Renal cortical epithelial cell (primary cell): ENCODE results near the gene NAA15. TPM values are rescaled to one million over a fixed set of nuclear protein-coding genes. Genes with fewer than 3 reads are reported as not detected.
"Not testable (repeated sequence)": the region's sequence is repeated elsewhere in the genome, so short reads cannot be mapped to it uniquely, and the experiment has no call there.

ENCODE experiments used
- DNase-seq: peaks from one replicate; pipeline ENCODE4 v3.0.0-alpha.2; 2011; ENCODE audit warnings: low read depth
- total RNA-seq: library from RNA; depleted of rRNA; stranded (reverse); fragments of >200 nt; gene quantifications from 2 replicates; pipeline ENCODE4 v1.2.3, GENCODE V29; 2014

NAA15 gene
- 34.2 and 58.0 TPM in 2 replicates for total RNA-seq

DNA sequence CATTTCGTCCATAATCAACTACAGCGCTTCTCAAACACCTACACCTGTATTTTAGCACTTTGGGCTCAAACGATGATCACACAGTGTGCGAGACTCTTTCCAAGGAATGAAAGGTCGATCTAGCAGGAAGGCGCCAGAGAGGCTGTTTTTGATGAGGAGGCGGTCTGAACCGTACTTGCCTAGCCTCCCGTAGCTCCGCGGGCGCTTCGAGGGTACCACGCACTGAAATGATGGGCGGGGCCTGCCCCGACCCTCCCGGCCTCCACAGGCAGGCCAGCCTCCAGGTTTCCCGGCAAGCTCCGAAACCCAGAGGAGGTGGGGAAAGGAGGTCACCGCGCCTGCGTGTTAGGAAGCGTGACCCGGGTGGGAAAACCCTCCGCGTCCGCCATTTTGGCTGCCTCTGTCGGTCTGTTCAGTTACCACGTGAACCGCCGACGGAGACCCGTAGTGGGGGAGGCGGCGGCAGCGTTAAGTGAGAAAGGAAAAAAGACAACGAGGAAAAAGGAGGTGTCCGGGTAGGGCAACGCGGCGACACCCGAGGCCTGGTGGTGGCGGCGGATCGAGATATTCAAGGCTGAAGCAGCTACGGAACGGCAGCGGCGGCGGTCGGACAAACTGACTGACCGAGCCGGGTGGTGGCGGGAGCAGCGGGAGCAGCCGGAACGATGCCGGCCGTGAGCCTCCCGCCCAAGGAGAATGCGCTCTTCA lies at the start of gene NAA15:
NAA15 (plus strand) TSS at position 393 of the 708 bp plus-strand sequence; CDS start at position 666, 273 bp downstream.
- peak; percentile 91 for DNase-seq

- DNase-seq, result no peak
Measured at GRCh38 chr4:139253046-139253445, 48.3 kb upstream of the NAA15 start.

- DNase-seq, result no peak
Measured at GRCh38 chr4:139253713-139254112, 47.6 kb upstream of the NAA15 start.

DNA sequence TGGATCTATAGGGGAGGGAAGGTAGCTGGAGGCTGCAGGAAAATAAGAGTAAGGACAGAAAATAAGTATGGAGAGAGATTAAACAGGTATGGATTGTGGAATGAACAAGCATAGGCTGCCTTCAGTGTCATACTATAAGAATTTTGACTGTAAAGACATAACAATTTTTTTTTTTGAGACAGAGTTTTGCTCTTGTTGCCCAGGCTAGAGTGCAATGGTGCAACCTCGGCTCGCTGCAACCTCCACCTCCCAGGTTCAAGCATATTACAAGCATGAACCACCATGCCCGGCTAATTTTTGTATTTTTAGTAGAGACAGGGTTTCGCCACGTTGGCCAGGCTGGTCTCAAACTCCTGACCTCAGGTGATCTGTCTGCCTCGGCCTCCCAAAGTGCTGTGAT lies 45.7 kb upstream of the NAA15 start:
- not testable (repeated sequence) for DNase-seq

DNA sequence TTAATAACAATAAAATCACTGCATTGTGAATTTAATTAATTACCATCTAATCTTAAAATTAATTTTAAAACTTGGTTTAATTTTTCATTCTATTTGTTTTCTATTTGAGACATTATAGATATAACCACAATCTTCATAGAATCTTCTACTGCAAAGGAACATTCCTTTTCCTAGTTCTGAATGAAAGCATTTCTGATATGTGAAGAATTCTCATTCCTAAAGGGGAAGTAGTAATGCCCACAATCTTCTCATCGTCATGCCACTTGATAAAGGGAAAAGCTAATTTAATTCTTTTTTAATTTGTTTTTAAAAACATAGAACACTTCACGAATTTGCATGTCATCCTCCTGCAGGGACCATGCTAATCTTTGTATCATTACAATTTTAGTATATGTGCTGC lies 45.0 kb upstream of the NAA15 start:
- DNase-seq, result no peak

GRCh38 chr4:139265654-139266053 lies 35.7 kb upstream of the NAA15 start:
- DNase-seq, result no peak

DNA sequence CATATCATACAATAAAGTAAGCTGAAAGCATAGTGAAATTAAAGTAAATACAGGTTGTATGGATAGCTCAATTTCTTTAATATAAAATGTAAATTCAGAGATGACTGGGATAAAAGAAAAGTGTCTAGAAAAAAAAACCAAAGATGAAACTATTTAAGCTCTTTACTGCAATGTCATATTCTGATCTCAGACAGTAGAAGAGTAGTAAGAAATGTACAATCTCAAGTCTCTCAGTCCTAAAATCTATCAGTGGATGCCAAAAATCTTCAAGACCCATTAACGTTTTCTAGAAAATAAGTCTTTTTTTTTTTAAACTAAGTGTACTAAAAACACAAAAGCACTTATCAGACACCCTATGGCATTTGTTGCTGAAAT lies 35.1 kb upstream of the NAA15 start:
- no peak for DNase-seq

GRCh38 chr4:139266583-139267257 lies 34.6 kb upstream of the NAA15 start:
- peak; percentile 78 for DNase-seq

- no peak for DNase-seq
Measured at GRCh38 chr4:139267301-139267700, 34.0 kb upstream of the NAA15 start.

DNA sequence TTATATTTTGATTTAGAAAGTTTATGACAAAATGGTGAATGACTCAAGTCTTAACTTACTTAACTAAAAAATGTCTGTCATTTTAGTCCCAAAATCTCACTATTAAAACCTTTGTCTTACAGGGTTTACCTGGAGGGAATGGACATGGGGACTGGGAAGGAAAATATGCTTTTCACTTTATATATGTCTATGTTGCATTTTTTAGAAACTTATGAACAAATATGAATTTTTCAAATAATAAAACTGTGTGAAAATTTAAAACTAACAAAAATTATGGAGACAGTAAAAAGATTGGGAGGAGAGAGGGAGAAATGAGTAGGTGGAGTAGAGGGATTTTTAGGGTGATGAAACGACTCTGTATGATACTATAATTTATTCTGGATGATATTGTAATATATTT lies 27.5 kb upstream of the NAA15 start:
- DNase-seq, result no peak

- no peak for DNase-seq
Measured at GRCh38 chr4:139274790-139275189, 26.5 kb upstream of the NAA15 start.

DNA sequence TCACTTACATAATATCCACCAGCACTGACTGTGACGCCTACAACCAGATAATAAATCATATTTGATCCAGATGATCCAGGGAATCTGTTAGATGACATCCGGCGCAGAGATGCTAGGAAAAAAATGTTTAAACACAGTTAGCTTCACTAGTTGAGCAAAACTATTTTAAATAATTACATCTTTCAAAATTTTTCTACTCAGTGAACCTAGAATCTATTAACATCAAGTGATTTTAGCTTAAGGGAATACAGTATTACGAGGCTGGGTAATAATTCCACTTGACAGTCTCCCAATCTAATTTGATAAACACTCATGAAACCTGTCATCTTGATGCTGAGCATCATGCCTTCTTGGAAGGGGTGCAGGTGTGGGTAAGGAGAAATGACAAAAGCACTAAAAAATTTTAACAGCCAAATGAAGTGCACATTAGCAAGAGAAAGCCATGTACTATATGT lies 26.0 kb upstream of the NAA15 start:
- no peak for DNase-seq

GRCh38 chr4:139278485-139278884 lies 22.8 kb upstream of the NAA15 start:
- DNase-seq, result no peak

DNA sequence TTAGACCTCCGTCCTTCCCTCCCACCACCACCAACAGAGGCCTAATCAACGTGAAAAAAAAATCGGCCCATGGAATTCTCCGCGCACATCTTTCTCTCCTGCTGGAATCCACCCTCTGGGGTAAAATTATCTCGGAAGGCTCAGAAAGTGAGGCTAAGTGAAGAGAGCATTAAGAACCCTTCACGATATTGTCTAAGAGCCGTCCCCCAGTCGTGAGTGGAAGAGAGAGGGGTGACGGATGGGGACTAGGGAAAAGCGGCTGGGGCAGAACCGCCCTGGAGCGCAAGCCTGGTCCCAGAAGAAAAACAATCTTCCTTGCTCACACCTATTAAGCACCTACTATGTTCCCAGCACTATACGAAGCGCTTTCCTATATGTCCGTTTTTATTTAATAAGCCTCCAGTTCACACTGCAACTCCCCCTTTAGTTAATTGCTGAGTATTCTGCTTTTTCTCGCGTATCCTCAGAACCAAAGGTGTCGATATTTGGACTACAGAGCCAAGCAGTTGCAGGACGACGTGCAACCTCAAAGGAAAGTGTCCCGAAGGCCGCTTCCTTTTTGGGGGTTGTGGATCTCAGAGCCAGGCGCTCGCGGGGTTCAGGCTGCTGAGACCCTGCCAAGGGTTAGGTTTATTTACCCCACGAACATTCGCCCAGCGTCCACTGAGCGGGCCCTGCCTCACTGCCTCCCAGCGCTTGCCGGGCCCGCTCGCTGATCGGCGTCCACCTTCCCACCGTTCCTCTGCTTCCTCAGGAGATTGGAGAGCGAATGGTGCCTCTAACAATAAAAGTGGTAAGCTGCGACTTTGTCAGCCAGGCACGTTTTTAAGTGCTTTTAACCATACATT lies 22.2 kb upstream of the NAA15 start:
- no peak for DNase-seq

GRCh38 chr4:139279760-139280620 lies 21.3 kb upstream of the NAA15 start, which contains the start of gene MGARP:
TSS of gene MGARP (minus strand) at chr4:139280225. CDS start at chr4:139280158, 67 bp downstream.
- no peak for DNase-seq

DNA sequence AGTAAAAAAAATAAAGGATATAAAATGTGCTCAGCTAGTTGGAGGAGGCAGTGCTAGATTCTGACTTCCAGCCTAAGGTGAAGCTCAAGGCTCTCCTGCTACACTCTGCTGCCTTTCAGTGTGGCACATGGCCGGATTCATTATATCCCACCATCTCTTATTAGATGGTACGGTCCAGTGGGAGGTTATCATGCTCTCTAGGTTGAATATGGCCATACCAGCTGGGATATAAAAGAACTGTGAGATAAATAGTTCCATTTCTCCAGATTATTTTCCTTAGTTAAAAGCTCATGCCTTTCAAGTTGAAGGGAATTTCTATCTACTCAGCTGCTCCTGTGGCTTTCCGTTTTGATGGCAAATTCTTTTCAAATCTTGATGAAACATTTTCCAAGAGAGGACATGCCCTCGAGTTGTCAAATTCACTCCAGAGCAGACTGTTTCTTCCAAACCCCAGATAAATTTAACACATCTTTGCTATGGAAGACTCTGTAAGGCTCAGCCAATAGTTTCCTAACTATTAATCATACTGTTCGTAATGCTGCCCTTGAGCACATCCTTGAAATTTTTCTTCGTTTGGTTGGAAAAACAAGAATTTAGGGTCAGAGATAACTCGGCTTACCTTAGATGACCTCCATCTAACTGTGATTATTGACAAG lies 19.1 kb upstream of the NAA15 start:
- no peak for DNase-seq

- DNase-seq, result no peak
Measured at GRCh38 chr4:139282721-139283075, 18.6 kb upstream of the NAA15 start.

DNA sequence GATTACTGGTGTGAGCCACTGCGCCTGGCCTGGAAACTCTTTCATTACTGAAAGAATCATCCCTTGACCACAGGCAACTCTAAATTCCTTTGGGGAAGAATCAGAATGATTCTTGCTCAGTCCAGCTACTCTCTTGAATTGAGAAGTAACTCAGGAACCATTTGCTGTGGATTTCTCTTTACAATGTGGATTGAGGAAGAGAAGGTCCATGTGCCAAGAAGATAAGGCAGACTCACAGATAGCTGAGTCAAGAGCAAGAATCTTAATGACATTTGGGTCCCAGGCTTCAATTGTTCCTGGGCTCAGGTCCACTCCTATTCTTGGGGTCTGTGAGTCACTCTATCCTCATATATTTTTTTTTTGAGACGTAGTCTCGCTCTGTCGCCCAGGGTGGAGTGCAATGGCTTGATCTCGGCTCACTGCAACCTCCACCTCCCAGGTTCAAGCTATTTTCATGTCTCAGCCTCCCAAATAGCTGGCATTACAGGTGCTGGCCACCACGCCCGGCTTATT lies 15.1 kb upstream of the NAA15 start:
- no peak for DNase-seq

DNA sequence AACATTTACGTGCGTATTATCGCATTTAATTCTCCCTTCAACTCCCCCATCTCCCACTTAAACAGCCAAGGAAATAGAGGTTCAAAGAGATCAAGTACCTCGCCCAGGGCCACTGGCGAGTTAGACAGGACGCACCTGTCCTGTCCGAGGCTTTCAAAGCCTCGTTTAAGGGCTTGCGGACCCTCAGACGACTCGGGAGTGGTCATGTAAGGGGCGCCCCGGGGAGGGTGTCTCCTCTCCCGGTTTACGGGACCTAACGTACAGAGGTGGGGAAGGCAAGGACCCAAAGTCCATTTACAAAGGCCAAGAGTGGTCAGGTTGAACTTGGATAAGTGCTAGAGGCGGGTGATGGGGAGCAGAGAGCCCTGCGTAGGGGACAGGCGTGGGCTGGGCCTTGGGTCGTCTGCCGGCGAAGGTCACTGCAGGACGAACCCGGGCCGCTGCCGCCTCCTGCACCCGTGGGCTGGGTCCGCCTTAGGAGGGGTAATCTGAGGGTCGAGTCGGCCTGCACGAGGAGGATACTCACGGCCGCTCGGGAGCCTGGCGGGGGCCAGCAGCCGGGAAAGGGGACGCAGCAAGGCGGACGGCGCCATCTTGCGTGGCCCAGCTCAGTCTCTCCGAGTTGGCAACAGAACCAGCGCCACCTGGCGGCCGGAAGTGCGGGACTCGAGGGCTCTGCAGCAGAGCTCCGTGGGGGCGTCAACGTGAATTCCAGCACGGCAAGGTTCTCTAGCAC lies 5.9 kb upstream of the NAA15 start:
- peak; percentile 81 for DNase-seq

GRCh38 chr4:139295942-139296299 lies 5.4 kb upstream of the NAA15 start:
- DNase-seq, result no peak
